ENCODE data around the gene BOC.

GRCh38 chr3:113165841-113166240 is 45.5 kb upstream of the BOC start:
- no peak for TF ChIP-seq CTCF (conservative IDR thresholded peaks at IDR 0.05 in 1 of 2, IDR thresholded peaks at IDR 0.05 in 1 of 2; ENCODE audit: low read depth in 1 of 2, low read length in 2 of 2)
- no peak for TF ChIP-seq EZH2 (IDR thresholded peaks at IDR 0.05; ENCODE audit: low read length, missing control alignments)

All from fibroblast of lung (primary cell).